Skeletal muscle satellite cell (primary cell): Measurements from ENCODE around the gene XPR1.

Experiments
- H3K27me3 ChIP-seq: 2 replicates; pipeline ENCODE4 v1.7.0; 2013; ENCODE audit warnings: low read length; ENCODE audit not compliant: control insufficient read depth, insufficient read depth
- H3K36me3 ChIP-seq: 2 replicates; pipeline ENCODE4 v1.7.0; 2013; ENCODE audit warnings: mild to moderate bottlenecking, control low read depth, low read length; ENCODE audit not compliant: insufficient read depth
- H3K4me1 ChIP-seq: 2 replicates; pipeline ENCODE4 v1.7.0; 2013; ENCODE audit warnings: low read length; ENCODE audit not compliant: control insufficient read depth, insufficient read depth
- H3K4me2 ChIP-seq: 2 replicates; pipeline ENCODE4 v1.7.0; 2013; ENCODE audit warnings: mild to moderate bottlenecking, low read length
- H3K4me3 ChIP-seq: 2 replicates; pipeline ENCODE4 v1.7.0; 2013; ENCODE audit warnings: low read length
- H3K9ac ChIP-seq: 2 replicates; pipeline ENCODE4 v1.7.0; 2013; ENCODE audit warnings: mild to moderate bottlenecking, low read depth, low read length, moderate library complexity
- H3K9me3 ChIP-seq: replicated peaks from 2 replicates; pipeline ENCODE4 v1.7.0; 2013; ENCODE audit warnings: mild to moderate bottlenecking, control low read depth, low read length

Gene XPR1

DNA sequence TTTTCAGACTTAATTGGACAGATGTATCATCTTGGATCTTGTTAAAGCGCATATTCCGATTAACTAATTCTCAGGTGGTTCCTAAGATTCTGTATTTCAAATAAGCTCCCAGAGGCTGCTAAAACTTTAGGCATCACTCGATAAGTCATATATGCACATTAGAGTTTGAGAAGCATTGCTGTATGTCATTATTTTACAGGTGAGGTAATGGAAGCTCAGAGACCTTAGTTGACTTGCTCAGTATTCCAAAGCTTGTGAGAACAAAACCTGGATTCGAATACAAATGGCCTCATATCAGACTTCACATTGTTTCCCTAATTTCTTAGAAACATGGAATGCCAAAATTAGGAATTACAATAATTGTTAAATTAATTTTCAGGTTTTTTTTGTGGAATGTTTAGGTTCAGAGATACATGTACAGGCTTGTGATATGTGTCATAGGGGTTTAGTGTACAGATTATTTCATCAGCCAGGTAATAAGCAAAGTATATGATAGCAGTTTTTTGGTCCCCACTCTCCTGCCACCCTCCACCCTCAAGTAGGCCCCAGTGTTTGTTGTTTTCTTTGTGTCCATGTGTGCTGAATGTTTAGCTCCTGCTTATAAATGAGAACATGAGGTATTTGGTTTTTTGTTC is 96.8 kb downstream of the XPR1 start:
- Histone ChIP-seq H3K9ac (no peak overlapping the region), H3K27me3 (no peaks in the 10 kb centered on the region), H3K4me2 (no peak overlapping the region), H3K36me3 (no peaks in the 10 kb centered on the region), H3K9me3 (no peaks in the 10 kb centered on the region), H3K4me1 (no peaks in the 10 kb centered on the region), H3K4me3 (no peak overlapping the region)

DNA sequence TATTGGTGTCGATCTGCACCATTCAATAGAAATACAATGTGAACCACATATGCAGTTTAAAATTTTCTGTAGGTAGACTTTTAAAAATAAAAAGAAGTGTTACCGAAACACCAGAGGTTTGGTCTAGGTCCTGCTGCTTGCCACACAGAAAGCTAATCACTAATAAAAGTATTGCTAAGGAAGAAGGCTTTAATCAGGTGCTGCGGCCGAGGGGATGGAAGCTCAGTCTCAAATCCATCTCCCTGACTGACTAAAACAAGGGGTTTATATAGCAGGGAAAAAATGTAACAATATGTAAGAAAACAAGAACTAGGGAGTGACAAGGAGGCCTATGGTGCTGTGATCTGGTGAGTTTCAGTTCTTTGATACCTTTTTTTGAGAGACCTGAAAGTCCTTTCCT is 99.3 kb downstream of the XPR1 start:
- H3K27me3 ChIP-seq, result no peaks in the 10 kb centered on the region
- no peaks in the 10 kb centered on the region for H3K36me3 ChIP-seq
- no peaks in the 10 kb centered on the region for H3K4me1 ChIP-seq
- H3K4me2 ChIP-seq, result no peak overlapping the region
- no peak overlapping the region for H3K9ac ChIP-seq
- H3K4me3 ChIP-seq, result no peak overlapping the region
- H3K9me3 ChIP-seq, result no peaks in the 10 kb centered on the region

DNA sequence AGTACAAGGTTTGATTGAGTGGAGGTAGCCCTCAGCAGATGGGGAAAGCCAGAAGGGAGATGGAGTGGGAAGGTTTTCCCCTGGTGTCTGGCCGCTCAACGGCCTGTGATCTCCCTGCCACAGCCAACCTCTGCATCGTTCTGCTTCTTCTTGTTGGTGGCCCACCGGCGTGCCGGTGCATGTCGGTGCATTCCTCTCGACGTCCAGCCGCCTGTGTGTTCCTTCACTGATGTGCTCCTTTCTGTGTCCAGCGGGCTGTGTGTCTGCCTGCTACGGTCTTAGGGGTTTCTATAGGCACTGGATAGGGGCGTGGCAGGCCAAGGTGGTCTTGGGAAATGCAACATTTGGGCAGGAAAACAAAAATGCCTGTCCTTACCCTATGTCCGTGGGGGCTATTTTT is 101.0 kb downstream of the XPR1 start:
- H3K4me2 ChIP-seq, result no peak overlapping the region
- no peaks in the 10 kb centered on the region for H3K9me3 ChIP-seq
- H3K27me3 ChIP-seq, result no peaks in the 10 kb centered on the region
- H3K36me3 ChIP-seq, result no peaks in the 10 kb centered on the region
- H3K9ac ChIP-seq, result no peak overlapping the region
- H3K4me1 ChIP-seq, result no peaks in the 10 kb centered on the region
- H3K4me3 ChIP-seq, result no peak overlapping the region

DNA sequence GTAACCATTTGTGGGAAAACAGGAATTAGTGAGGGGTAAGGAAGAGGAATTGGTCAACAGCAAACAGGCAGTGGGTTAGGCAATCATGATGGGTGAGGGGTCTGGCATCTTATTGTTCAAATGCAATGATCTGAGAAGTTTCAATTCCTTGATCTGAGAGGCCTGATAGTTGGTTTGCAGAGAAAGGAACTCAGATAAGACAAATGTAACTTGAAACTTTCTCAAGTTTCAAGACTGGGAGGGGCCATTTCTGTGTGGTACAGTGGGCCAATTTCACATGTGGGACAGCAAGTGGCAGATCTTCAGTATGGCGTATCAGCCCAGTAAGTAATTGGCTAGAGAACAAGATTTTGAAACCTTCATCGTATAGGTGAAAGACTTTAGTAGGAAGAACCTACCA is 102.5 kb downstream of the XPR1 start:
- no peak overlapping the region for H3K4me3 ChIP-seq
- H3K9ac ChIP-seq, result no peak overlapping the region
- H3K4me2 ChIP-seq, result no peak overlapping the region
- H3K27me3 ChIP-seq, result no peaks in the 10 kb centered on the region
- no peaks in the 10 kb centered on the region for H3K9me3 ChIP-seq
- no peaks in the 10 kb centered on the region for H3K36me3 ChIP-seq
- no peaks in the 10 kb centered on the region for H3K4me1 ChIP-seq

DNA sequence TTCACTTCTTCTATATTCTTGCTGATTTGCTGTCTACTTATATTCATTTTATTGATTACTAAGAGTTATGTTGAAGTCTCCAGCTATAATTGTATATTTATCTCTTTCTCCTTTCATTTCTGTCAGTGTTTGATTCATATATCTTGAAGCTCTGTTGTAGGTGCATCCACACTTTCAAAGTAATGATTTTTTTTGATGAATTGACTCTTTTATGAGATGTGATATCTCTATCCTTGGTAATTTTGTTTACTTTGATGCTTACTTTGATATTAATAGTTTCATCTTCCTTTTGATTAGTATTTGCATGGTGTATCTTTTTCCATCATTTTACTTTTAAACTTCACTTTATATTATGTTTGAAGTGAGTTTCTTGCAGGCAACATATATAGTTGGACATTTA is 110.8 kb downstream of the XPR1 start:
- Histone ChIP-seq H3K9me3 (no peaks in the 10 kb centered on the region), H3K4me1 (no peaks in the 10 kb centered on the region), H3K36me3 (no peaks in the 10 kb centered on the region), H3K9ac (no peak overlapping the region), H3K4me3 (no peak overlapping the region), H3K4me2 (no peak overlapping the region), H3K27me3 (no peaks in the 10 kb centered on the region)

DNA sequence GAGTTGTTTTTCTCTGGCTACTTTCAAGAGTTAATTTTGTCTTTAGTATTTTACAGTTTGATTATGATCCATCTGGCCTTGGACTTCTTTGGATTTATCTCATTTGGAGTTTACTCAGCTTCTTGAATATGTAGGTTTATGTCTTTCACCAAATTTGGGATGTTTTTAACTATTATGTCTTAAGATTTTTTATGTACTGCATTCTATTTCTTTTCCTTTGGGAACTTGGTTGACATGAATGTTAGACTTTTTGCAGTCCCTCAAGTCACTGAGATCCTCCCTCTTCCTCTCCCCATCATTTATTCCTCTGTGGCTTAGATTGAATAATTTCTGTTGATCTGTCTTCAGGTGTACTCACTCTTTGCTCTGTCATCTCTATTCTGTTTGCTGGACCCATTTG is 112.0 kb downstream of the XPR1 start:
- no peaks in the 10 kb centered on the region for H3K4me1 ChIP-seq
- H3K9ac ChIP-seq, result no peak overlapping the region
- no peak overlapping the region for H3K4me2 ChIP-seq
- no peaks in the 10 kb centered on the region for H3K9me3 ChIP-seq
- H3K36me3 ChIP-seq, result no peaks in the 10 kb centered on the region
- H3K27me3 ChIP-seq, result no peaks in the 10 kb centered on the region
- H3K4me3 ChIP-seq, result no peak overlapping the region

DNA sequence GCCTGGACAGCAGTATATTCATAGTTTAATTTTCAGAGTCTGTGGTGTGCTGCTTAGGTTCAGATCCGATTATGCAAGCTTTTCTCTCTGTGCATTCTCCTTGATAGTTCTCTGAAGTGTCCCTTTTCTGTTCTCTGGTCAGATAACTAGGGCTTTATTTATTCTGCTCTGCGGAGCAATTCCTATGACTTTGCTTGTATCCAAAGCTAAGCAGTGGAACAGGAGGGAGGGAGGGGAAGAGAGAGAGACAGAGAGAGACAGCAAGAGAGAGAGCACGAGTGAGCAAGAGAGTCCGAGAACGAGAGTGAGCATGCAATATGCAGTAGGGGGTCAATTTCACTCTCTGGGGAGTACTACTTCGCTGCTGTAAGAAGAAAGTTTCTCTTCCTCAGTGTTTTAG is 113.3 kb downstream of the XPR1 start:
- Histone ChIP-seq H3K36me3 (no peaks in the 10 kb centered on the region), H3K9ac (no peak overlapping the region), H3K4me2 (no peak overlapping the region), H3K4me3 (no peak overlapping the region), H3K9me3 (no peaks in the 10 kb centered on the region), H3K27me3 (no peaks in the 10 kb centered on the region), H3K4me1 (no peaks in the 10 kb centered on the region)

DNA sequence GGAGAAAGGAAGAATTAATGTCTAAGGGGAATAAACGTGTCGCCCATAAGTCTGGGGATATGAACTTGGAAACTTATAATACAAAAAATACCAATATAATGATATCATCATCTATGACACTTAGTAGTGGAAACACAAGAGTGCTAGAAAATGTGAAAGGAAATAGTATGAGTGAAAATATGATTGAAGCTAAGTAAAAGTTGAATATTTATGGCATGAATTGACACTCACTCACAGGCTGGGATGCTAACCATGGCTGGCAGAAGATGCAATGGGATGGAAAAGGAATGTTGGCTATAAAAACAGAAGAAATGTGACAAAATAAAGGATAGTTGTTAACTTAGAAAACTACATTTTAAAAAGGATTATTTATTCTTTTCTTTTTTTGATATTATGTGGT is 120.1 kb downstream of the XPR1 start:
- H3K36me3 ChIP-seq, result no peaks in the 10 kb centered on the region
- H3K9me3 ChIP-seq, result no peaks in the 10 kb centered on the region
- no peak overlapping the region for H3K9ac ChIP-seq
- no peak overlapping the region for H3K4me2 ChIP-seq
- peaks cover 12% of the 10 kb centered on the region for H3K4me1 ChIP-seq
- H3K27me3 ChIP-seq, result no peaks in the 10 kb centered on the region
- no peak overlapping the region for H3K4me3 ChIP-seq

DNA sequence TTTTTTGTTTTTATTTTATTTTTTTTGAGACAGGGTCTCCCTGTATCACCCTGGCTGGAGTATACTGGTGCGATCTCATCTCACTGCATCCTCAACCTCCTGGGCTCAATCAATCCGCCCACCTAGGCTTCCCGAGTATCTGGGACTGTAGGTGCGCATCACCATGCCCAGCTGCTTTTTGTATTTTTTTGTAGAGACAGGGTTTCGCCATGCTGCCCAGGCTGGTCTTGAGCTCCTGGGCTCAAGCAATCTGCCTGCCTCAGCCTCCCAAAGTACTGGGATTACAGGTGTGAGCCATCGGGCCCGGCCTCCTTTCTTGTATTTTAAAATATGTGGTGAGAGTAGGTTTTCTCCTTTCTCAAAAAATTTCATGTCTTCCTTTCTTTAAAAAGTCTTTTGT is 122.6 kb downstream of the XPR1 start:
- Histone ChIP-seq H3K27me3 (no peaks in the 10 kb centered on the region), H3K4me2 (no peak overlapping the region), H3K9me3 (no peaks in the 10 kb centered on the region), H3K4me1 (peaks cover 12% of the 10 kb centered on the region), H3K9ac (no peak overlapping the region), H3K4me3 (no peak overlapping the region), H3K36me3 (no peaks in the 10 kb centered on the region)

DNA sequence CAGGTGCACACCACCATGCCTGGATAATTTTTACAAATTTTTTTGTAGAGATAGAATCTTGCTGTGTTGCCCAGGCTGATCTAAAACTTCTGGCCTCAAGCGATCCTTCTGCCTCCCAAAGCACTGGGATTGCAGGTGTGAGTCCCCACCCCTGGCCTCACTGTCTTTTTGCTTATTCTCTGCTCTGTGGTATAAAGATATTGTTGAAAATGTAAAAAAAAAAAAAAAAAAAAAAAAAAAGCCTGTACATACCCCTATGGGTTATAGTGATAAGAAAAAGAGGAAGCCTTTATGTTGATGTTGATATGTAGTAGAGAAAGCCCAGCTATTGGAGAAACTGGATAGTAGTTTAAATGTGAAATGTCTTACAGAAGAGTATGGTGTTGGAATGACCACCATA is 125.8 kb downstream of the XPR1 start:
- Histone ChIP-seq H3K9me3 (no peaks in the 10 kb centered on the region), H3K9ac (no peak overlapping the region), H3K4me1 (no peaks in the 10 kb centered on the region), H3K4me3 (no peak overlapping the region), H3K36me3 (no peaks in the 10 kb centered on the region), H3K27me3 (no peaks in the 10 kb centered on the region), H3K4me2 (no peak overlapping the region)

DNA sequence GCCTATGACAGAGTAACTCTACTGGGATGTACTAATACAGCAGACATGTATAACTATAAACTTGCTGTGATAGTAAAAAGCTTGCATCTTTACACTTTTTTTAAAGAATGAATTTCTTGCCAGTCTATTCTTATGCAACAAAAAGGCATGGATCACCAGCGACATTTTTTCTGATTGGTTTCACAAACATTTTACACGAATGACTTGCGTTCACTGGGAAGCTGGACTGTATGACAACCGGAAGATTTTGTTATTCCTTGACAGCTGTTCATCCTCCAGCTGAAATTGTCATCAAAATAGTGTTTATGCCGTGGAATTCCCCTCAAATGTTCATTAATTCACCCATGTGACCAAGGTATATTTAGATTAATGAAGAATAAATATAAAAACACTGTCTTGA is 131.0 kb downstream of the XPR1 start:
- H3K4me1 ChIP-seq, result no peaks in the 10 kb centered on the region
- H3K4me2 ChIP-seq, result peak overlapping the region; percentile 0
- H3K9ac ChIP-seq, result no peak overlapping the region
- H3K4me3 ChIP-seq, result no peak overlapping the region
- H3K27me3 ChIP-seq, result no peaks in the 10 kb centered on the region
- no peaks in the 10 kb centered on the region for H3K9me3 ChIP-seq
- H3K36me3 ChIP-seq, result no peaks in the 10 kb centered on the region

DNA sequence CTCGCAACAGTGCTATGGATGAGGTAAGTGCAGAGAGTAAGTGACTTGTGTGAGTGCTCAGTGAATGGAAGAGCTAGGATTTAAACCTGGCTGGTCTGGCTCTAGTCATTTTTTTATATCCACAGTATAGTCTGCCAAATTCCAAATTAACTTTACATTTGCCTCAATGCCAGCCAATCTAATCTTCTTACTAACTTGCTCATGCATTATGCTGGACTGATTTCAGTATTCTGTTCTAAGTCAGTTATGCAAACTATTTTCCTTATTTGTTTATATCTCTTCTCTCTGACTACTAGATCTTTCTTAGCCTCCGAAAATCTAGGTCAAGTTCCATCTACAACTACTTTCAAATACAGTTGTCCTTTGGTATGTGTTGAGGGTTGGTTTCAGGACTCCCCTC is 133.3 kb downstream of the XPR1 start:
- no peaks in the 10 kb centered on the region for H3K27me3 ChIP-seq
- H3K4me2 ChIP-seq, result no peak overlapping the region
- no peaks in the 10 kb centered on the region for H3K9me3 ChIP-seq
- no peaks in the 10 kb centered on the region for H3K4me1 ChIP-seq
- H3K4me3 ChIP-seq, result no peak overlapping the region
- H3K9ac ChIP-seq, result no peak overlapping the region
- H3K36me3 ChIP-seq, result no peaks in the 10 kb centered on the region
